Bone marrow (tissue), 2 donors: ENCODE results near the gene OR13H1.
"Not testable (repeated sequence)": the region's sequence is repeated elsewhere in the genome, so short reads cannot be mapped to it uniquely, and the experiment has no call there.

Source experiments
- DNase-seq, 2 donors: peaks; one replicate each; lab custom pipeline; 2025; lab: John Stamatoyannopoulos, UW

OR13H1 gene

DNA sequence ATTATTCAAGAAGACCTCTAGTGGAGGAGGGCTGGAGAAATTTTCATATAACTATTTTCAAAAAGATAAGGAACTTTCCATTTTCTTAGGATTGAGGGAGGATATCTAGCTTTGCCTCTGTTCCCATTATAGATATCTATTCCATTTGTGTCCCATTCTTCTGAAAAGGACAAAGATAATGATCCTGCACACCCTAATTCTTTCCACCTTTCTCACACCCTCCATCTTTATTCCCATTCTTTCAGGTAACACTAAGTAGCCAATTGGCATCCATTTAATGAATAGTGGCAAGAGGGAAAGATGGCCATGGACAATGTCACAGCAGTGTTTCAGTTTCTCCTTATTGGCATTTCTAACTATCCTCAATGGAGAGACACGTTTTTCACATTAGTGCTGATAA lies at the start of gene OR13H1:
Gene OR13H1 (plus strand): TSS at position 301 of the 400 bp plus-strand sequence. CDS start 0 bp downstream, at position 301.
- DNase-seq, result no peak

- not testable (repeated sequence) for DNase-seq
Measured at GRCh38 chrX:131501556-131501955, 42.3 kb upstream of the OR13H1 start.

- DNase-seq, result no peak
Measured at GRCh38 chrX:131513159-131513914, 30.5 kb upstream of the OR13H1 start.

DNA sequence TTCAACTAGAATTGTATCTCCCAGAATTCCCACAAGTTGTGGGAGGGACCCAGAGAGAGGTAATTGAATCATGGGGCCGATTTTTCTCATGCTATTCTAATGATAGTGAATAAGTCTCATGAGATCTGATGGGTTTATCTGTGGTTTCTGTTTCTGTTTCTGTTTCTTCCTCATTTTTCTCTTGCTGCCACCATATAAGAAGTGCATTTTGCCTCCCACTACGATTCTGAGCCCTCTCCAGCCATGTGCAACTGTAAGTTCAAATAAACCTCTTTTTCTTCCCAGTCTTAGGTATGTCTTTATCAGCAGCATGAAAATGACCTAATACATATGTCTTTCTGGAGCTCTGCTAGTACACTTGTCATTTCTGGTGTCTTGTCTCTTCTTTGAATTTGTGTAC lies 22.1 kb upstream of the OR13H1 start:
- no peak for DNase-seq

DNA sequence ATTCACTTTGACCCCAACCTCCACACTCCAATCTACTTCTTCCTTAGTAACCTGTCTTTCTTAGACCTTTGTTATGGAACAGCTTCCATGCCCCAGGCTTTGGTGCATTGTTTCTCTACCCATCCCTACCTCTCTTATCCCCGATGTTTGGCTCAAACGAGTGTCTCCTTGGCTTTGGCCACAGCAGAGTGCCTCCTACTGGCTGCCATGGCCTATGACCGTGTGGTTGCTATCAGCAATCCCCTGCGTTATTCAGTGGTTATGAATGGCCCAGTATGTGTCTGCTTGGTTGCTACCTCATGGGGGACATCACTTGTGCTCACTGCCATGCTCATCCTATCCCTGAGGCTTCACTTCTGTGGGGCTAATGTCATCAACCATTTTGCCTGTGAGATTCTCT lies 344 bp downstream of the OR13H1 start:
- DNase-seq, result no peak

DNA sequence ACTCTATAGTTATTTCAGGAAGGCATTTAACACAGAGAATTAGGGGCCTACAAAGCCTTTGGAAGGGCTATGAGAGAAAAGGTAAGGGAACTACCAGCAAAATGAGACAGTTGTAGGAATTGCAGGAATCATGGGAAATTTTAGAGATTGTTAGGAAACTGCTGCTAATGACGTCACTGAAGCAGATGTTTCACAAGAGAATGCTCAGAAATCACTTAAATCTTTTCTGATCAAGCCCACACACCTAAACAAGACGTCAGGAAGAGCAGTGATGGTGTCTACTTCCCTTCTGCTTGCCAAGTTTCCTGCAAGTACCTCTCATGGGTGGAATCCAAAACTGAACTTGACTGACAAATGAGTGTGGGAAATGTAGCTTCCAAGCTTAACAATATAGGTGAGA lies 5.1 kb downstream of the OR13H1 start:
- DNase-seq, result no peak

DNA sequence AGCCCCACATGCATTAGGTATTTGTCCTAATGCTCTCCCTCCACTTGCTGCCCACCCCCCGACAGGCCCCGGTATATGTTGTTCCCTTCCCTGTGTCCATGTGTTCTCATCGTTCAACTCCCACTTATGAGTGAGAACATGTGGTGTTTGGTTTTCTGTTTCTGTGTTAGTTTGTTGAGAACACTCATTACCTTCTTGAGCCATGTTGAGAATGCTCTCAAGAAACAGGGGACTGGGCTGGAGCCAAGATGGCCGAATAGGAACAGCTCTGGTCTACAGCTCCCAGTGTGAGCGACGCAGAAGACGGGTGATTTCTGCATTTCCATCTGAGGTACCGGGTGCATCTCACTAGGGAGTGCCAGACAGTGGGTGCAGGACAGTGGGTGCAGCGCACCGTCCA lies 8.6 kb downstream of the OR13H1 start:
- DNase-seq, result not testable (repeated sequence)

DNA sequence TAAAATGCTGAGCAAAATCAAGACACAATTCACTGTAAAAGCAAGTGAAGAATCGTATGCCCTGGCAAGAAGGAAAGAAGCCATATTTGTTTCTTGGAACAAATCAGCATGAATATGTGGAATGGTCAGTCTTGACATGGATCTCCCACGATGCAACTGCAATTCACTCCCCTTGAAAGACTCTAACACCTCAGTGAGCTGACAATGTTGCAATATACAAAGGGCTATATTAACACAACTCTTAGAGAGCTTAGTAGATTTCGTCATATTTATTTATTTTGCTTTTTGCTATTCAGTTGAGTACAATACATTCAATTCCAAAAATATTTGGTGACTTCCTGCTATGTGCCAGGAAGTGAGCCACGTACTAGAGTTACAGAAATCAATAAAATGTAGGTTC lies 14.7 kb downstream of the OR13H1 start:
- DNase-seq, result no peak

DNA sequence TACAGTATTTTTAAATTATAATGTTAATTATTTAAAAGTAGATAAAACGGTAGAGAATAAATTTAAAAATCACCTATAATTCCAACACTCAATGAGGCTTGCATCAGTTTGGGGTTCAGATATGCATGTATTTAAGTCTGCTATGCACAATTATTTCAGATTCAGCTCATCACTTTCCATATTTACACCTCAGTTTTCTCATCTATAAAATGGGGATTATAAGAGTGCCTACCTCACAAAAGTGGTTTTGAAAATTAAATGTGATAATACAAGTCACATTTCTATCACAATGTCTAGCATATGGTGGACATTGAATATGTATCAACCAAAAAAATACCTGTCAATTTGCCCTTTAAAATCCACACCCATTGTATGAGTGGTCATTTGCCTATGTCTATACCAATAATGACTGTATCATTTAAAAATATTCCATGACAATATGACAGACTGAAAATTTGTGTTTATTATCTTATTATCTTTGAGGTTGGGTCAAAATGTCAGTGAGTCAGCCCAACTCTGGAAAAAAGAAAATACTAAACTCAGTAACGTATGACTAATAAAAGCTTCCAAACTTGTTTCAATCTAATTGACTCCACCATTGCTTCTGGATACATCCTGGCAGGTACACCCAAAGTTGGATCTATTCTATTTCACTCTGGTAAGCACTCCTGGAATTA lies 20.8 kb downstream of the OR13H1 start:
- no peak for DNase-seq

GRCh38 chrX:131565909-131566308 lies 22.0 kb downstream of the OR13H1 start:
- DNase-seq, result no peak

- no peak for DNase-seq
Measured at GRCh38 chrX:131571348-131571747, 27.5 kb downstream of the OR13H1 start.

- no peak for DNase-seq
Measured at GRCh38 chrX:131572372-131573014, 28.6 kb downstream of the OR13H1 start.

DNA sequence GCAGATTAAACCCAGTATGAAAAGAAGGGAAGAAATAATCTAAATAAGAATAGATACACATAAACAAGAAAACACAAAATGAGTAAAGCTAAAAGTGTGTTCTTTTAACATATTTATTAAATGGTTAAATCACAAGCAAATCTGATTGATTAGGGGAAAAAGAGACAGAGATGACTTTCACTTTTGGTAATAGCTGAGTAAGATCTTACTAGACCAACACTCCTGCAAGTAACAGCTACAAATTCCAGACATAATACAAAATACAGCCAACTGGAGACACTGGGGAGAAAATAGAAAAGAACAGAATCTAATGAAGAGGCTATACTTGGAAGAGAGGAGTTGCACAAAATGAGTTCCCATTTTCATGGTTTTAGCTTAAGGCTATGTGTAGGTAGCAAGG lies 33.5 kb downstream of the OR13H1 start:
- DNase-seq, result no peak

DNA sequence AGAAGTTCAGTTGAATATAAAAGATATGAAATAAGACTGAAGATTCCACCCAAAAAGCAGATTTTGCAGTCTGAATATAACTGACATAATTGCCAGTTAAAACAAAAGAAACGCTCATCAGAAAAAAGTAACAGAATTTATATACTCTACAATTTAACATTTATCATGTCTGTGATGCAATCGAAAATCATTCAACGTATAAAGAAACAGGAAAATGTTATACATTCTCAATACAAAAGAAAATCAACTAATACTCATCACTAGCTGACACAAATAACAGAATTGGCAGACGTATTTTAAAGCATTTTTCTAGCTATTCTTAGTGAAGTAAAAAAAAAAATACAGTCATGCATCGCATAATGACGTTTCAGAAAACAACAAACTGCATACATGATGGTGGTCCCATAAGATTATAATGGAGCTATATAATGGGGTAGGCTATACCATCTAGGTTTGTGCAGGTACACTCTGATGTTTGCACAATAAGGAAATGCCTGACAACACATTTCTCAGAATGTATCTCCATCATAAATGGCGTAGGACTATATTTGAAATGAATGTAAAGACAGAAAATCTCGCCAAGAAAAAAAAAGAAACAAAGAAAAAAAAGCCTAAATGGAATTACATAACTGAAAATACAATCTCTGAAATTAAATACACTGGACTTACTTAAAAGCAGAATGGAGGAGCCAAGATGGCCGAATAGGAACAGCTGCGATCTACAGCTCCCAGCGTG lies 34.3 kb downstream of the OR13H1 start:
- no peak for DNase-seq

- DNase-seq, result not testable (repeated sequence)
Measured at GRCh38 chrX:131578735-131579367, 35.0 kb downstream of the OR13H1 start.

GRCh38 chrX:131588995-131589394 lies 45.1 kb downstream of the OR13H1 start:
- DNase-seq, result no peak
